LNCAP (cell line): Measurements from ENCODE around the gene BSDC1.

Experiments used
- TF ChIP-seq, protein P1 (sequence below): fragments of 450-650 bp; IDR thresholded peaks from 2 replicates; pipeline ENCODE4 v1.5.1; 2017; ENCODE audit warnings: mild to moderate bottlenecking

The BSDC1 gene

DNA sequence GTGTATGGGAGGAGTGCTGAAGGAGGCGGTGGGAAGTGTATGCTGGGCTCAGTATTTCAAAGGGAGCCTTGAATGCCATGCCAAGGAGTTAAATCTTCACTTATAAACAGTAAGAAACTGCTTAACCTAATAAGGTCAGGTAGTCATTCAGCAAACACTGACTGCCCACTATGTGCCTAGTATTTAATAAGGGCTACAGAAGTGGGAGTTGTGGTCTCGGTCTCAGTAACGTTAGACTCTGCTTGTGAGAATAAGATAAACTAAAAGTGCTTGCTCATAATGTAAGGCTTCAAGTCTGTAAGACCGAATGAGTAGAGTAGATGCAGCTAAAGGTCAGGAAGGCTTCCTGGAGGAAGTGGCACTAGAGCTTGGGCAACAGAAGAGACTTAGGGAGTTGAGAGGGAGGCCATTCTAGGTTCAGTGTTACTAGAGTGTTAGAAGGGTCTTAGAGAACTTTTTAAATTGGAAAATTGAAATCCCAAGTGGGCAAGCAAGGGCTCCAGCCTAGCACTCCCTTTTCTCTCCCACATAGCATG is 64.2 kb downstream of the BSDC1 start:
- TF ChIP-seq, protein P1, sequence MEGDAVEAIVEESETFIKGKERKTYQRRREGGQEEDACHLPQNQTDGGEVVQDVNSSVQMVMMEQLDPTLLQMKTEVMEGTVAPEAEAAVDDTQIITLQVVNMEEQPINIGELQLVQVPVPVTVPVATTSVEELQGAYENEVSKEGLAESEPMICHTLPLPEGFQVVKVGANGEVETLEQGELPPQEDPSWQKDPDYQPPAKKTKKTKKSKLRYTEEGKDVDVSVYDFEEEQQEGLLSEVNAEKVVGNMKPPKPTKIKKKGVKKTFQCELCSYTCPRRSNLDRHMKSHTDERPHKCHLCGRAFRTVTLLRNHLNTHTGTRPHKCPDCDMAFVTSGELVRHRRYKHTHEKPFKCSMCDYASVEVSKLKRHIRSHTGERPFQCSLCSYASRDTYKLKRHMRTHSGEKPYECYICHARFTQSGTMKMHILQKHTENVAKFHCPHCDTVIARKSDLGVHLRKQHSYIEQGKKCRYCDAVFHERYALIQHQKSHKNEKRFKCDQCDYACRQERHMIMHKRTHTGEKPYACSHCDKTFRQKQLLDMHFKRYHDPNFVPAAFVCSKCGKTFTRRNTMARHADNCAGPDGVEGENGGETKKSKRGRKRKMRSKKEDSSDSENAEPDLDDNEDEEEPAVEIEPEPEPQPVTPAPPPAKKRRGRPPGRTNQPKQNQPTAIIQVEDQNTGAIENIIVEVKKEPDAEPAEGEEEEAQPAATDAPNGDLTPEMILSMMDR: no peak

DNA sequence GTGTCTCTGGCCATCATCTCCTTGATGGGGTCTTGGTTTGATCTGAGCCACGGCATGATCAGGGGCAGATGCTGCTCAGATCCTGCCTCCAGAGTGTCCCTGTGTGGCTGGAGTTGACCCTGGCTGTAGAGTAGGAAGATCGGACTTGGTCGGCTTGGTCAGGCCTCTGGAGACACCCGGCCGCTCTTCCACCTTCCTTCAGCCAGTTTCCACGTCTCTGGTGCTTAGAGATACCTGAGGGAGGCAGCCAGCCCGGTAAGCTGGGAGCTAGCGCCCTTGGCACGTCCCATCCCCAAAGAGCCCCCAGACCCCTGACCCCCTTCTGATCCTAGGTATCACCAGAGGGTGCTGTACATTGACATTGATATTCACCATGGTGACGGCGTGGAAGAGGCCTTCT is 67.0 kb downstream of the BSDC1 start:
- TF ChIP-seq, protein P1: no peak

DNA sequence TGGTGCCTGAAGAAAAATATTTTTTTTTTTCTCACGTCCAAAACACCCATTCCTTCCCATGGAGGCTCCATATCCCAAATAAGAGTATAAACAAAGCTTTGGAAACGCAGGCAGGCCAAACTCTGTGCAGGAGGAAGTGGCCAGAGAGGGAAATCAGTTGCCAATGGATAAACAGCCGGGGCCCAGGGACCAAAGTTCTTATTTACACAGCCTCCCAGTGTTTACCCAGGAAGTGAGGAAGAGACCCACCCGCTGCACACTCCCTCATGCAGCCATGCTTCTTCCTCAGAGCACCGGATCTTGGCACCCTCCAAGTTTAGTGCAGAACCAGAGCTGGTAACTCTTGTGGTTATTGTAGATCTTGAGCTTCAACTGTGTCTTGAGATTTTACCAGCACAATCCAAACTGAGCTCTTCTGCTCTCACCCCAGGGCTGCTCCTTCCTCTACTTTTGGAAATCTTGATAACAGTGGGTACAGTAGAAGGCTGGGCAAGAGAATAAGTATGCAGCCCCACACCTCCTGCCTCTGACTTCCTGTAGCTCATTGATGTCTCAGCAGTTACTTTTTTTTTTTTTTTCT is 72.4 kb downstream of the BSDC1 start:
- TF ChIP-seq, protein P1: no peak

DNA sequence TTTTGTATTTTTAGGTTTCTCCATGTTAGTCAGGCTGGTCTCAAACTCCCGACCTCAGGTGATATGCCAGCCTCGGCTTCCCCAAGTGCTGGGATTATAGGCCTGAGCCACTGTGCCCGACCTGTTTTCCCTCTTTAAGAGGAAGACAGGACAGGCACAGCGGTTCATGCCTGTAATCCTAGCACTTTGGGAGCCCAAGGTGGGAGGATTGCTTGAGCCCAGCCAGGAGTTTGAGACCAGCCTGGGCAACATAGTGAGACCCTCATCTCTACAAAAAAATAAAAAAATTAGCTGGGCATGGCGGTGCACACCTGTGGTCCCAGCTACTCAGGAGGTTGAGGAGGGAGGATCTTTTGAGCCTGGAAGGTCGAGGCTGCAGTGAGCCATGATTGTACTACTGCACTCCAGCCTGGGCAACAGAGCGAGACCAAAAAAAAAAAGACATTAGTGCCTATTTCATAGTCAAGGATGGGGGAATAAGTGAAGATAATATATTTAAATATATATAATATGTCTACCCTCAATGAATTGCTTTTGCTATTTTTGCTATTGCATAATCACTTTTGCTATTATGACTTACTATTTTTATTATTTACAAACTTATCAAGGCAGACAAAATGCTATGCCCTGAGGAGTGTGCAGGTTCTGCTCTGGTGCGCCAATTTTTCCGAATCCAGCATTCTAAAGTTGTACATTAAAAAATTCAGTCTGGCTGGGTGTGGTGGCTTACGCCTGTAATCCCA is 75.9 kb downstream of the BSDC1 start:
- TF ChIP-seq, protein P1: no peak

DNA sequence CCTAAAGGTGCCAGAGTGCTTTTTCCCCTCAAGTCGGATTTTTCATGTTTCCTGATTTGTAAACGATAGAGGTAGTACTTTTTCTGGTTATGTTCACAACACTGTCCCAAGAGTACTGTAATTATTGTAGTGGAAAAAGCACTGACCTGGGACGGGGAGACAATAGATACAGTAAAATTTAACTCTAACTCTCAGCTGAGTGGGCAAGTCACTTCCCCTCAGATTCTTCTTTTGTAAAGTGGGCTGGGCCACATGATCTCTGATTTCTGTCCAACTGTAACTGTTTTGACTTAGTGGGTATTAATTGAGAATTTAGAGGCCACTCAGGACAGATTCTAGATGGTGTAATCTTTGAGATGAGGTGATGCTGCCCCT is 77.4 kb downstream of the BSDC1 start:
- TF ChIP-seq, protein P1: no peak
